ENCODE measurements around the gene CCDC78.

CCDC78 gene

GRCh38 chr16:711548-712320 is 14.5 kb downstream of the CCDC78 start:
- DNase-seq (ENCODE audit: low read depth in 4 of 4, low spot score in 1 of 4), result peak; percentile 68 to 75 (median 72)

GRCh38 chr16:711084-711483 is 15.2 kb downstream of the CCDC78 start:
- DNase-seq (ENCODE audit: low read depth in 4 of 4, low spot score in 1 of 4), result no peak

DNA sequence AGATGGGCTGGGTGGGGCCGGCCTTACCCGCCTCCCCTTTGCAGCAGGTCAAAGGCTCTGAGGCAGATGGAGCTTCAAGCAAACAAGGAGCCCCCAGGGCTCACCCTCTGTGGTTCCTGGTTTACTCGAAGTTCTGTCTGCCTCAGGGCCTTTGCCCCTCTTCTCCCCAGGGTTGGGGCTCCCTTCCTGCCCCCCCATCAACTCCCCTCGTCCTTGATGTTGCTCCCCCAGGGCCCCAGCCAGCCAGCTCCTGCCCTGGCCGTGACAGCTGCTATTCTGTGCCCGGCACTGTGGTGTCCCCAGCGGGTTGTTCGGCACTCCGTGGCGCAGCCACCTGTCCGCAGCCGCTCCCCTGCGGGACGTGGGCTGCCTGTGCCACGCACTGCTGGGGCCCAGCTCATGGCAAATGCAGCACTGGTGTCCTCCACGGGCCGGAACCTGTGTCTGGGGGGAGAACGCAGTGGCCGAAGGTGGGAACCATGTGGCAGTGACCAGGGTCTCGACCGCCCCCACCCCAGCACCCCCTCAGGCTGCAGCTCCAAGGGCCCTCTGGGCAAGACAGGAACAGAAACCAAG is 15.7 kb downstream of the CCDC78 start:
- DNase-seq (ENCODE audit: low read depth in 4 of 4, low spot score in 1 of 4), result no peak

GRCh38 chr16:709566-710499 is 16.4 kb downstream of the CCDC78 start:
- no peak for DNase-seq (ENCODE audit: low read depth in 4 of 4, low spot score in 1 of 4)

DNA sequence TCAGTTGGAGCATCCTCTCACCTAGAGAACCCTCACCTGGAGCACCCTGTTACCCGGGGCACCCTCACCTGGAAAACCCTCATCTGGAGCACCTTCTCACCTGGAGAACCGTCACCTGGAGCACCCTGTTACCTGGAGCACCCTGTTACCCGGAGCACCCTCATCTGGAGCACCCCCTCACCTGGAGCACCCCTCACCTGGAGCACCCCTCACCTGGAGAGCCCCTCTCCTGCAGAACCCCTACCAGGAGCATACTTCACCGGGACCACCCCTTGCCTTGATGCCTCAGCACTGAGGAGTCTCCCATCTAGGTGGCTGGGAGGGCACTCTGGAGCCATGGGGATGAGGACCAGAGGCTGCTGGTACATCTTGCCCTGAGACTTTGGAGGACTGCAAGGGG is 17.3 kb downstream of the CCDC78 start:
- DNase-seq (ENCODE audit: low read depth in 4 of 4, low spot score in 1 of 4), result no peak

- no peak for DNase-seq (ENCODE audit: low read depth in 4 of 4, low spot score in 1 of 4)
Measured at GRCh38 chr16:708019-708418, 18.2 kb downstream of the CCDC78 start.

GRCh38 chr16:707062-707538 is 19.1 kb downstream of the CCDC78 start:
- DNase-seq (ENCODE audit: low read depth in 4 of 4, low spot score in 1 of 4), result no peak

DNA sequence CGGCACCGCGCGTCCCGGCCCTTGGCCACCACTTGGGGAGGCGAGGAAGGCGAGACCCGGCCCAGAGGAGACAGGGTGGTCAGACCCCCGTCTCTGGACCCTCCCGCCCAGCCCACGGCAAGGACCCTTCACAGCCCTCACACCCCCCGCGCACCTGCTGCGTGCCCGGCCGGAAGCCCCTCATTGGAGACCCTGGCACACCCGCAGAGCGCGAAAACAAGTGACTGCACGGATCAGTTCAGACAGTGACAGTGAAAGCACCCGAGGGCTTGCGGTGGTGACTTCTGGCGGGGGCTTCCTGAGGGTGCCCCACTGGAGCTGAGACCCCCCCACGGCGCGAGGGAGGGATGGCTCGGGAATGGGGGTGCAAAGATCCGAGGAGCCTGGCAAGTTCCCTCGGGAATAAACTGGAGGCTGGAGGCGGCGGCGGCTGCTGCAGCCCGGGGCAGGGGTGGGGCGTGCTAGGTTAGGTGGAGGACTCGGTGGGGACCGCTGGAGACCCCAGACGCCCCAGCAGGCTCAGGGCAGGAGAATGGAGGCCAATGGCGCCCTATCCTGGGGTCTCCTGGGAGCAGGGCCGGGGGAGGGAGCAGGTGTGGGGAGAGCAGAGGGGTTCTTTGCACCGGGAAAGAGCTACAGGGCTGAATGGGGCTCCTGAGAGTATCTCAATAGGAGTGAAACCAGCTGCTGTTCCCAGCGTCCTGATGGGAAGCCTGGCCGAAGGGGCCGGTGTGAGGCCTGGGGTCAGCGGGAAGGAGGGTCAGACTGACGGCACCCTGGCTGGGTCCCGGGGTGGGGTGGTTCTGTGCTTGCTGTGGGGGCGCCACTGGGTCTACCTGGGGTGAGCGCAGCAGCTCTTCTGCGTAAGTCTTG is 19.8 kb downstream of the CCDC78 start:
- DNase-seq (ENCODE audit: low read depth in 4 of 4, low spot score in 1 of 4), result no peak

DNA sequence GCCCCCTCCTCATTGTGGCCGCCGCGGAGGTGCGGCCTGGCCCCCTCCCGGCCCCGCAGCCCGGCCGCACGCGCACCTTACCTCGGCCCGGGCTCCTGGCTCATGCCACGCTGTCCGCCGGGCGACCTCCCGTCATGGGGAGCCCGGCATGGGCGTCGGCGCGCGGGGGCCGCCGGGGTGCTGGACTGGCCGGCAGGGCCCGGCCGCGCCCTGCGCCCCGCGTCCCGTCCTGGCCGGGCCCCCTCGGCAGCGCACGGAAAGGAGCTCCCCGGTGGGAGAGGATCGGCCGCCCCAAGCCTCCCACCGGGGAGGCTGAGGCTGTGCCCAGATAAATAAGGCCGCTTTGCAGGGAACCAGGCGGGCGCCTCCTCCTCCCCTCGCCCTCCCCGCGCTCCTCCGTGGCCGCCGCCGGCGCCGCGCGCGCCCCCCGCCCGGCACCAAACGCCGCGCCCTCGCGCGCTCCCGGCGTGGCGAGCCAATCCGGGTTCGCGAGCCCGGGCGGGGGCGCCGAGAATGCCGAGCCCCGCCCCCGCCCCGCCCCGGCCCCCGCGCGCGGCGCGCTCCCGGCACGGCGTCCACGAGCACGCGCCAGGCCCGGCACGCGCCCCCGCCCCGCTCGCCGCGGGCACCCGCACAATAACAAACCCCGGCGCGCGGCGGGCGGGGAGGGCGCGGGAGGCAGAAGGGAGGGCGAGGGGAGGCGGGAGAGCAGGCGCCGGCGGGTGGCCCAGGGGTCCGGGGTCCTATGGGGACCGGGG is 20.6 kb downstream of the CCDC78 start, which contains the start of gene FBXL16:
TSS of gene FBXL16 (minus strand) at position 371 of the 758 bp plus-strand sequence. CDS start 8,396 bp downstream, outside the sequence.
- DNase-seq (ENCODE audit: low read depth in 4 of 4, low spot score in 1 of 4), result no peak

DNA sequence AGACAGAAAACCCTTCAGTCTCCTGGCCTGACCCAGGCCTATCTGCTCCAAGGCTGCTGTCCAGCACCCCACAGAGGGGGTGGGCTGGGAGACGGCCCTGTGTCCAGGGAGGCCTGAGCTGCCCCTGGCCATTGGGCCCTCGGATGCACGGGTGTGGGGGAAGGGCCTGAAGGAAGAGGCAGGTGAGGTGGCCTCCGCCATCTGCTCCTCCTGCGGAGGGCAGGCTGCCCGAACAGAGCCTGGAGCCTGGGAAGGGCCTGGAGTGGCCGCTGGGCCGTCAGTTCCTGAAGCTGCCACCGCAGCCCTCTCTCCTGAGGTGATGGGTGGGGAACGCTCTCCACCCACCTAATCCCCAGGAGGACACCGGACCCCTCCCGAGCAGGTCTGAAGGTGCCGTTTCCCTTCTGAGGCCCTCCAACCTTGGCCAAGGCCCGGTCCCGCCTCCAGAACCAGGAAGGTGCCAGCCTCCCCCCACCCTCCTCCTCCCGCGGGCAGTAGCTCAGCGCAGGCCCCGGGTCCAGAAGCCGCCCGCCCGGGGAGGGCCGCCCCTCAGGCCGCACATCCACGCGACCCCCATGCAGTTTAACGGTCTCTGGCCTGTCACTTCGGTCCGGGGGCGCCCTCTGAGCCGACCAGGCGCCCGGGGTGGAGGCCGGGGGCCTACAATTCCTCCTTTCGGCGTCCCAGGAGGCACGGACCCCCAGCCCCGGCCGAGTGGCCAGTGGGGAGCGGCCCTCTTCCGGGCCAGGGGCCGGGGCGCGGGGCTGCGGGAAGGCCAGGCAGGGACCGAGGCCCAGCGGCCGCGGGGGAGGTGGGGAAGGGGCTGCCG is 21.5 kb downstream of the CCDC78 start:
- DNase-seq (ENCODE audit: low read depth in 4 of 4, low spot score in 1 of 4), result no peak

- no peak for DNase-seq (ENCODE audit: low read depth in 4 of 4, low spot score in 1 of 4)
Measured at GRCh38 chr16:704047-704446, 22.2 kb downstream of the CCDC78 start.

DNA sequence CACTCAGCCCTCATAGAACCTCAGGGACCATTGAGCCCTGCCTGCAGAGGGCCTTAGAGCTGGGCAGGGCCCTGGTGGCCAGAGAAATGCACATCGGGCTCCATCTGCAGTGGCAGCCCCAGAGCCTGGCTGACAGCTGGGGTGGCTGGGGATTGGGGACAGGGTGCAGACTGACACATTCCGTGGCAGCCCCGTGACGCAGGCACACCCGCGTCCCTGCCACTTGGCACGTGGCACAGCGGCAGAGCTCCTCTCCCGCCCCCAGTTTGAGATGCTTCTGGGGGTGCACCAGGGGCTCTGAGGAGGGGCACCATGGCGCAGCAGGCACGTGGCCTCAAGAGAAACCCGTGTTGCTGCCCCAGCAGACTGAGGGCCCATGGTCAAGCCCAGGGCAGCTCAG is 22.8 kb downstream of the CCDC78 start:
- no peak for DNase-seq (ENCODE audit: low read depth in 4 of 4, low spot score in 1 of 4)

DNA sequence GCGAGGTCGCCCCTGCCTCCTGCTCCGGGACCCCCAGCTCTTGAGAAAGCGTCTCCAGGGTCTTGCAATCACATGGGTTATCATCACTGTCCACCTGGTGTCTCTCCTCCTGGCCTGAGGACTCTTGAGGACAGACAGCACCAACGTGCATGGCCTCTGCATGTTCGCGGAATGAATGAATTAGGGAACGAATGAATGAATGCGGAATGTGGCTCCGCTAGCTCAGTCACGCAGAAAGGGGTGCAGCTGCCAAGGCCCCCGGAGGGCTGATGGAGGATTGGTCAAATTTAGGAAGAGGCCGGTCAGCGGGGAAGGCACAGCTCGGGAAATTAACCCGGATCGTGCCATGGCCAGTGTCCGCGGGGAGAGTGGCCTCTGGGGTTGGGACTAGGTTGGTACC is 23.9 kb downstream of the CCDC78 start:
- DNase-seq (ENCODE audit: low read depth in 4 of 4, low spot score in 1 of 4), result no peak

DNA sequence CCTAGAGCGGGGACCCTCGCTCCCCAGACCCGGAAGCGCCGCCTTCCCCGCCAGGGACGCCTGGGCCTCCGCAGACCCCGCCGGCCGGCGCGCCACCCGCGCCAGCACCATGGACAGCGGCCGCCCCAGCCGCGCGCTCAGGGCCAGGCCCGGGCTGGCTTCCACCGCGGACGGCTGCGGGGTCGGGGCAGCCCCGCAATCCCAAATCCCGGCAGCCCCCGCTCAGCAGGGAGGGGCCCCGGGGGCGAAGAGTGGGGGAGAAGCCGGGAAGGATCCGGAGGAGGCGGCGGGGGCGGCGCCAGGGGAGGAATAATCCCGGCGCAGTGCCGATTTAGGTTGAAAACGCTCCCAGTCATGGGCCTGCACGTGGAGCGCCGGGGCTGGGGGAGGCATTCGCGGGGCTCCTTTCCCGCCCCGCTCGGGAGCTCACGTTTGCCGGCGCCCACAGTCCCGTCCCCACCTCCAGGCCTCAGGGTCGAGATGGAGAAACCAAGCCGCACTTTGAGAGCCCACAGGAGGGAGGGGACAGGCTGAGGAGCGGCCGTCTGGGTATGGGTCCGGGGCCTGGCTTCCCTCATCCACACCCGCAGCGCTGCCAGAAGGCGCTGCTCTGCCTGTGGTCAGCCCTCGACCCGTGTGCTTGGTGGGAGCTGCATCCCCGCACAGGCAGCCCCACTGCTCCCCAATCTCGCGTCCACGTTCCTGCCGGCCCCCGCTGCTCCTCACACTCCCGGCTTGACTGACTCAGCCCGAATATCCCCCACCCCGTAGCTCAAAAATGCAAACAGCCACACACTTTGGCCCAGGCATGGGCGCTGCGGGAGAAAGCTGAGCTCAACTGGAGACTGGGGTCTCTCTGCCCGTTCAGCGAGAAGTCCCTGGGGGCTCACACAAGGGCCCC is 25.3 kb downstream of the CCDC78 start:
- DNase-seq (ENCODE audit: low read depth in 4 of 4, low spot score in 1 of 4), result peak in 1 of 4 experiments; percentile 33

DNA sequence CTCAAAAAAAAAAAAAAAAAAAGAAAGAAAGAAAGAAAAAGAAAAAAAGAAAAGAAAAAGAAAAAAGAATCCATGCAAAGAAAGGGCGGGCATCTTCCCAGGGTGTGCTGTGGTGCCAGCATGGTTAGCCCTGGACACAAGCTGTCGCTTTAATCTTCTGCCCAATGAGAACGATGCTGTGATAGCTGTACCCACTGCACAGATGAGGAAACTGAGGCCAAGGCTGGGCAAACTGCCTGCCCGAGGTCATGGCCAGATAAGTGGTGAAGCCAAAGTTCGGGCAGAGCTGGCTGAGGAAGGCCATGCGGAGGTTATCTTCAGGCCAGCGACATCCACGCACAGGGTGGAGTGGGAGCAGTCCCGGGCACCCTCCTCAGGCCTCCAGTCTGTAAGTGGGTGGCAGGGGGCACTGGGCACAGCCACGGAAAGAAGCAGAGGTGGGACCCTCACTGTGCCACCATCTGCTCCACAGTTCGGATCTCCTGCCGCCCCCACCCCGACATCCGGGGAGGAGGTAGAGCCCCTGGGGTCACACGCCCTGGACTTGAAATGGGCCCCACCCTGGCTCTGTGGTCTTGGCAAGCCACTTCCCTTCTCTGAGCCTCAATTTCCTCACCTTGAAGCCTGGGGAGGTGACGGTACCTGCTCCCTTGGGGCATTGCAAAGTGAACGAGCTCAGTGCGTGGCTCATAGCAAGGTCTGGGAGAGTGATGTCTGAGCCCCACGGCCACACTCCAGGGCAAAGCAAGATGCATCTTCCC is 27.2 kb downstream of the CCDC78 start:
- DNase-seq (ENCODE audit: low read depth in 4 of 4, low spot score in 1 of 4), result no peak

GRCh38 chr16:695355-696089 is 30.7 kb downstream of the CCDC78 start:
- peak in 2 of 4 experiments; percentile 55 to 63 for DNase-seq (ENCODE audit: low read depth in 4 of 4, low spot score in 1 of 4)

Measured in stimulated activated CD4-positive, alpha-beta T cell treated with anti-CD3 and anti-CD28 coated beads, Interleukin-1b, Interleukin-23, amount 100 ng/mL, for 24 hours (primary cell).